HEK293 (cell line): ENCODE results near the gene ACSF2.

Experiments
- CTCF ChIA-PET: fragments of 350-600 bp; formaldehyde crosslinking; extraction: SDS; loops from one replicate; lab custom pipeline; 2021; ENCODE audit warnings: antibody characterized with exemption; lab: Yijun Ruan, JAX
- POLR2A ChIA-PET: fragments of 300-600 bp; formaldehyde crosslinking; extraction: SDS; loops from one replicate; lab custom pipeline; 2020; ENCODE audit warnings: antibody characterized with exemption, inconsistent platforms; lab: Yijun Ruan, JAX
- H3K27ac ChIP-seq: fragments of 200-500 bp; sonication (Bioruptor generic); 2 replicates; pipeline ENCODE4 v1.5.1; 2014; ENCODE audit warnings: low read depth, low read length, control low read depth, inconsistent platforms; ENCODE audit errors: extremely low read depth
- H3K36me3 ChIP-seq, 2 experiments: fragments of 200-500 bp in 1 of 2; sonication (Bioruptor generic) in 1 of 2; 1 replicate in 1 of 2; 2 replicates in 1 of 2; pipeline ENCODE4 v1.5.1; 2014 to 2017; ENCODE audit warnings: inconsistent platforms in 2 of 2, low read length in 2 of 2; ENCODE audit not compliant: control insufficient read depth in 2 of 2, insufficient read depth in 1 of 2
- H3K4me1 ChIP-seq: fragments of 200-500 bp; sonication (Bioruptor generic); 2 replicates; pipeline ENCODE4 v1.5.1; 2014; ENCODE audit warnings: mild to moderate bottlenecking, low read length, inconsistent platforms; ENCODE audit not compliant: control insufficient read depth, insufficient read depth
- H3K4me3 ChIP-seq: 2 replicates; pipeline ENCODE4 v1.5.1; 2011; ENCODE audit warnings: low read depth, mild to moderate bottlenecking, control low read depth, low read length, moderate library complexity
- H3K9me3 ChIP-seq: fragments of 200-500 bp; sonication (Bioruptor generic); 2 replicates; pipeline ENCODE4 v1.5.1; 2014; ENCODE audit warnings: low read depth, low read length, inconsistent platforms; ENCODE audit not compliant: control insufficient read depth, insufficient read depth
- FEZF1 ChIP-seq: fragments of 450-650 bp; formaldehyde crosslinking; IDR thresholded peaks from 2 replicates; pipeline ENCODE4 v1.5.1; 2016; ENCODE audit warnings: missing biosample characterization, missing genetic modification characterization
- KLF9 ChIP-seq: fragments of 450-650 bp; formaldehyde crosslinking; IDR thresholded peaks from 2 replicates; pipeline ENCODE4 v1.5.1; 2016; ENCODE audit warnings: missing biosample characterization, missing genetic modification characterization, low read depth
- ZBTB21 ChIP-seq: fragments of 450-650 bp; formaldehyde crosslinking; IDR thresholded peaks from 2 replicates; pipeline ENCODE4 v1.5.1; 2017; ENCODE audit warnings: missing biosample characterization, missing genetic modification characterization
- ZBTB7A ChIP-seq: fragments of 450-650 bp; formaldehyde crosslinking; IDR thresholded peaks from 2 replicates; pipeline ENCODE4 v1.5.1; 2016; ENCODE audit warnings: low read depth, missing biosample characterization, missing genetic modification characterization
- ZFHX2 ChIP-seq: fragments of 450-650 bp; formaldehyde crosslinking; conservative IDR thresholded peaks from 2 replicates; pipeline ENCODE4 v1.5.1; 2016; ENCODE audit warnings: missing biosample characterization, missing genetic modification characterization
- ZFP3 ChIP-seq: fragments of 450-650 bp; formaldehyde crosslinking; IDR thresholded peaks from 2 replicates; pipeline ENCODE4 v1.5.1; 2016; ENCODE audit warnings: low read depth, missing biosample characterization, missing genetic modification characterization
- ZFP37 ChIP-seq: fragments of 450-650 bp; formaldehyde crosslinking; IDR thresholded peaks from 2 replicates; pipeline ENCODE4 v1.5.1; 2016; ENCODE audit warnings: missing biosample characterization, missing genetic modification characterization
- ZFP69B ChIP-seq: fragments of 450-650 bp; formaldehyde crosslinking; IDR thresholded peaks from 2 replicates; pipeline ENCODE4 v1.5.1; 2016; ENCODE audit warnings: missing biosample characterization, missing genetic modification characterization
- ZIC2 ChIP-seq: fragments of 450-650 bp; formaldehyde crosslinking; IDR thresholded peaks from 2 replicates; pipeline ENCODE4 v1.5.1; 2016; ENCODE audit warnings: missing biosample characterization, missing genetic modification characterization
- ZNF133 ChIP-seq: fragments of 450-650 bp; formaldehyde crosslinking; IDR thresholded peaks from 2 replicates; pipeline ENCODE4 v1.5.1; 2016; ENCODE audit warnings: missing biosample characterization, missing genetic modification characterization
- ZNF138 ChIP-seq: fragments of 450-650 bp; formaldehyde crosslinking; IDR thresholded peaks from 2 replicates; pipeline ENCODE4 v1.5.1; 2016; ENCODE audit warnings: missing biosample characterization, missing genetic modification characterization, borderline replicate concordance
- ZNF140 ChIP-seq: fragments of 450-650 bp; formaldehyde crosslinking; IDR thresholded peaks from 2 replicates; pipeline ENCODE4 v1.5.1; 2016; ENCODE audit warnings: missing biosample characterization, missing genetic modification characterization
- ZNF169 ChIP-seq: fragments of 450-650 bp; formaldehyde crosslinking; IDR thresholded peaks from 2 replicates; pipeline ENCODE4 v1.5.1; 2016; ENCODE audit warnings: missing biosample characterization, missing genetic modification characterization
- ZNF214 ChIP-seq: fragments of 450-650 bp; formaldehyde crosslinking; IDR thresholded peaks from 2 replicates; pipeline ENCODE4 v1.5.1; 2017; ENCODE audit warnings: missing biosample characterization, mild to moderate bottlenecking, missing genetic modification characterization, borderline replicate concordance
- ZNF221 ChIP-seq: fragments of 450-650 bp; formaldehyde crosslinking; IDR thresholded peaks from 2 replicates; pipeline ENCODE4 v1.5.1; 2017; ENCODE audit warnings: missing biosample characterization, missing genetic modification characterization, borderline replicate concordance
- ZNF274 ChIP-seq, 2 experiments: fragments of 200-500 bp in 1 of 2; fragments of 450-650 bp in 1 of 2; sonication (Bioruptor generic) in 1 of 2; formaldehyde crosslinking in 1 of 2; IDR thresholded peaks; 2 replicates each; pipeline versions ENCODE4 v1.5.1 to v1.6.1; 2014 to 2016; ENCODE audit warnings: borderline replicate concordance in 1 of 2, inconsistent platforms in 1 of 2, low read length in 1 of 2, missing biosample characterization in 1 of 2, missing genetic modification characterization in 1 of 2
- ZNF354C ChIP-seq: fragments of 450-650 bp; formaldehyde crosslinking; IDR thresholded peaks from 2 replicates; pipeline ENCODE4 v1.5.1; 2016; ENCODE audit warnings: missing biosample characterization, missing genetic modification characterization, low read depth, borderline replicate concordance
- ZNF366 ChIP-seq: fragments of 450-650 bp; formaldehyde crosslinking; conservative IDR thresholded peaks from 2 replicates; pipeline ENCODE4 v1.5.1; 2016; ENCODE audit warnings: missing biosample characterization, missing genetic modification characterization
- ZNF391 ChIP-seq: fragments of 450-650 bp; formaldehyde crosslinking; IDR thresholded peaks from 2 replicates; pipeline ENCODE4 v1.5.1; 2016; ENCODE audit warnings: low read depth, missing biosample characterization, missing genetic modification characterization, borderline replicate concordance
- ZNF530 ChIP-seq: fragments of 450-650 bp; formaldehyde crosslinking; IDR thresholded peaks from 2 replicates; pipeline ENCODE4 v1.5.1; 2016; ENCODE audit warnings: low read depth, missing biosample characterization, missing genetic modification characterization
- ZNF544 ChIP-seq: fragments of 450-650 bp; formaldehyde crosslinking; IDR thresholded peaks from 2 replicates; pipeline ENCODE4 v1.5.0; 2017; ENCODE audit warnings: missing biosample characterization, missing genetic modification characterization
- ZNF561 ChIP-seq: fragments of 450-650 bp; IDR thresholded peaks from 2 replicates; pipeline ENCODE4 v1.5.1; 2018; ENCODE audit warnings: missing biosample characterization, missing genetic modification characterization, borderline replicate concordance
- ZNF600 ChIP-seq: fragments of 450-650 bp; formaldehyde crosslinking; IDR thresholded peaks from 2 replicates; pipeline ENCODE4 v1.5.1; 2016; ENCODE audit warnings: missing biosample characterization, missing genetic modification characterization
- ZNF610 ChIP-seq: fragments of 450-650 bp; formaldehyde crosslinking; IDR thresholded peaks from 2 replicates; pipeline ENCODE4 v1.5.1; 2016; ENCODE audit warnings: missing biosample characterization, missing genetic modification characterization, borderline replicate concordance
- ZNF623 ChIP-seq: fragments of 450-650 bp; formaldehyde crosslinking; IDR thresholded peaks from 2 replicates; pipeline ENCODE4 v1.5.1; 2016; ENCODE audit warnings: missing biosample characterization, missing genetic modification characterization
- ZNF701 ChIP-seq: fragments of 450-650 bp; formaldehyde crosslinking; IDR thresholded peaks from 2 replicates; pipeline ENCODE4 v1.5.1; 2016; ENCODE audit warnings: missing biosample characterization, missing genetic modification characterization
- ZXDB ChIP-seq: fragments of 450-650 bp; formaldehyde crosslinking; IDR thresholded peaks from 2 replicates; pipeline ENCODE4 v1.5.1; 2016; ENCODE audit warnings: missing biosample characterization, missing genetic modification characterization
- TF ChIP-seq, protein P1 (sequence below): fragments of 450-650 bp; formaldehyde crosslinking; IDR thresholded peaks from 2 replicates; pipeline ENCODE4 v1.5.1; 2016; ENCODE audit warnings: missing biosample characterization, missing genetic modification characterization
- TF ChIP-seq, protein P2 (sequence below): IDR thresholded peaks from 2 replicates; pipeline ENCODE4 v1.6.1; 2011; ENCODE audit warnings: mild to moderate bottlenecking, low read depth, low read length, borderline replicate concordance
- TF ChIP-seq, protein P3 (sequence below): fragments of 450-650 bp; formaldehyde crosslinking; IDR thresholded peaks from 2 replicates; pipeline ENCODE4 v1.5.1; 2016; ENCODE audit warnings: missing biosample characterization, missing genetic modification characterization

ACSF2 gene

DNA sequence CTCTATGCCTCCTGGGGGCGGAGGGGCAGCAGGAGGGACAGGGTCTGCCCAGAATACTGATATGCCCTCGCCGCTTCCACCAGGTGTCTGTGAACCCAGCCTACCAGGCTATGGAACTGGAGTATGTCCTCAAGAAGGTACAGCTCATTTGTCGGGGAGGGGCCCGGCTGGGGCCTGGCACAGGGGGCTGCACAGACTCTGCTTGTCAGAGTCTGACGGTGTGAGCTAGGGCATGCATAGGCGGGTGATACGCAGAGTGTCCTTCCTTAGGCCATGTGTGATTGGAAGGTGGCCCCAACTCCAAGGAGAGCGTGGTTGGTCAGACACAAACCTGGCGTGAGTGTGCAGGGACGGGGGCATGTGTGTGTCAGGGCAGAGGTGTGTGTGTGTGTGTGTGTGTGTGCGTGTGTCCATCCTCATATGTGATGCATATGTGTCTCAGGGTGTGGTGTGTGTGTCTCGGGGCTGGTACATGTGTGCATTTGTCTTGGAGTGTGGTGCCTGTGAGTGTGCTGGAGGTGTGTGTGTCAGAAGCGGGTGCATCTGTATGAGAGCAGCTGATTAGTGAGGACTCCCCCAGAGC is 35.6 kb downstream of the ACSF2 start:
- H3K27ac ChIP-seq = no peak overlapping the region
- no peak for TF ChIP-seq ZNF610 (tag by site-specific recombination)
- no peak for TF ChIP-seq ZFP37
- no peak for TF ChIP-seq ZNF623
- TF ChIP-seq ZNF600 = peak; percentile 58; the same call in 1 of the 2 replicates
- no peak for TF ChIP-seq ZBTB21 (tag by site-specific recombination)
- TF ChIP-seq ZNF138 = no peak
- no peak for TF ChIP-seq ZFP69B (tag by site-specific recombination)
- no peak for TF ChIP-seq ZNF133 (tag by site-specific recombination)
- TF ChIP-seq, protein P1, sequence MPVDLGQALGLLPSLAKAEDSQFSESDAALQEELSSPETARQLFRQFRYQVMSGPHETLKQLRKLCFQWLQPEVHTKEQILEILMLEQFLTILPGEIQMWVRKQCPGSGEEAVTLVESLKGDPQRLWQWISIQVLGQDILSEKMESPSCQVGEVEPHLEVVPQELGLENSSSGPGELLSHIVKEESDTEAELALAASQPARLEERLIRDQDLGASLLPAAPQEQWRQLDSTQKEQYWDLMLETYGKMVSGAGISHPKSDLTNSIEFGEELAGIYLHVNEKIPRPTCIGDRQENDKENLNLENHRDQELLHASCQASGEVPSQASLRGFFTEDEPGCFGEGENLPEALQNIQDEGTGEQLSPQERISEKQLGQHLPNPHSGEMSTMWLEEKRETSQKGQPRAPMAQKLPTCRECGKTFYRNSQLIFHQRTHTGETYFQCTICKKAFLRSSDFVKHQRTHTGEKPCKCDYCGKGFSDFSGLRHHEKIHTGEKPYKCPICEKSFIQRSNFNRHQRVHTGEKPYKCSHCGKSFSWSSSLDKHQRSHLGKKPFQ (tag by site-specific recombination) = no peak
- TF ChIP-seq ZBTB7A (tag by site-specific recombination) = 0 out of 2 replicates have a peak, but pooled peaks have one; percentile 31
- TF ChIP-seq ZNF366 (tag by site-specific recombination) = no peak
- no peak for TF ChIP-seq ZNF530 (tag by site-specific recombination)
- no peak for TF ChIP-seq ZNF391 (tag by site-specific recombination)
- TF ChIP-seq ZFP3 = no peak
- peaks cover 17% of the 10 kb centered on the region for H3K4me1 ChIP-seq
- H3K36me3 ChIP-seq = peaks cover 0 to 37% of the 10 kb centered on the region in 2 experiments; a peak in 1 of 3 replicates
- ChIA-PET CTCF (interaction anchor here (5.1 kb wide), 1 partner anchor 17 kb away, joined by 29 read pairs; the partner anchor contains the start of gene RSAD1), POLR2A (no interaction called here)
- H3K4me3 ChIP-seq = no peak overlapping the region
- H3K9me3 ChIP-seq = no peaks in the 10 kb centered on the region

DNA sequence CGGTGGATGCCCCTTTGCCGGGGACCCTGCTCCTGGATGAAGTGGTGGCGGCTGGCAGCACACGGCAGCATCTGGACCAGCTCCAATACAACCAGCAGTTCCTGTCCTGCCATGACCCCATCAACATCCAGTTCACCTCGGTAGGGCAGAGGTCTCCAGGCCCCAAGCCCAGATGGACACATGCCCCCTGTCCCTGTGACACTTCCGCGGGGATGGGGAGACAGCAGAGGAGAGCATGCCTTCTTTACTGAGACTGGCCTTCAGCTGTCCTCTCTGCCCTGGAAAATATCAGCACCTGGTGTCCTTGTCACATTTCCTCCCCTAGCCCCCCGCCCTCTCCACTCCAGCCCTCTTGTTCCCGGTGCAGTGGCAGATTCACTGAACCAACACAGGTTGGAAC is 36.4 kb downstream of the ACSF2 start:
- ChIA-PET POLR2A (no interaction called here), CTCF (no interaction called here)
- no peaks in the 10 kb centered on the region for H3K9me3 ChIP-seq
- TF ChIP-seq KLF9 (tag by site-specific recombination) (no peak), FEZF1 (tag by site-specific recombination) (no peak), ZNF354C (tag by site-specific recombination) (no peak), ZNF214 (no peak), ZNF169 (no peak), ZNF544 (tag by site-specific recombination) (no peak), ZNF561 (tag by site-specific recombination) (no peak), ZNF274 (IDR thresholded peaks at IDR 0.05; ENCODE audit: low read length) (no peak), ZNF274 (tag by site-specific recombination; IDR thresholded peaks at IDR 0.05; ENCODE audit: borderline replicate concordance) (no peak), ZFHX2 (tag by site-specific recombination) (no peak), ZNF221 (no peak), ZIC2 (tag by site-specific recombination) (no peak), ZNF133 (tag by site-specific recombination) (no peak), ZNF701 (tag by site-specific recombination) (no peak), ZXDB (no peak), ZNF140 (tag by site-specific recombination) (no peak)
- TF ChIP-seq, protein P2, sequence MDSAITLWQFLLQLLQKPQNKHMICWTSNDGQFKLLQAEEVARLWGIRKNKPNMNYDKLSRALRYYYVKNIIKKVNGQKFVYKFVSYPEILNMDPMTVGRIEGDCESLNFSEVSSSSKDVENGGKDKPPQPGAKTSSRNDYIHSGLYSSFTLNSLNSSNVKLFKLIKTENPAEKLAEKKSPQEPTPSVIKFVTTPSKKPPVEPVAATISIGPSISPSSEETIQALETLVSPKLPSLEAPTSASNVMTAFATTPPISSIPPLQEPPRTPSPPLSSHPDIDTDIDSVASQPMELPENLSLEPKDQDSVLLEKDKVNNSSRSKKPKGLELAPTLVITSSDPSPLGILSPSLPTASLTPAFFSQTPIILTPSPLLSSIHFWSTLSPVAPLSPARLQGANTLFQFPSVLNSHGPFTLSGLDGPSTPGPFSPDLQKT = no peak
- TF ChIP-seq, protein P3, sequence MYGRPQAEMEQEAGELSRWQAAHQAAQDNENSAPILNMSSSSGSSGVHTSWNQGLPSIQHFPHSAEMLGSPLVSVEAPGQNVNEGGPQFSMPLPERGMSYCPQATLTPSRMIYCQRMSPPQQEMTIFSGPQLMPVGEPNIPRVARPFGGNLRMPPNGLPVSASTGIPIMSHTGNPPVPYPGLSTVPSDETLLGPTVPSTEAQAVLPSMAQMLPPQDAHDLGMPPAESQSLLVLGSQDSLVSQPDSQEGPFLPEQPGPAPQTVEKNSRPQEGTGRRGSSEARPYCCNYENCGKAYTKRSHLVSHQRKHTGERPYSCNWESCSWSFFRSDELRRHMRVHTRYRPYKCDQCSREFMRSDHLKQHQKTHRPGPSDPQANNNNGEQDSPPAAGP (tag by site-specific recombination) = no peak
- H3K36me3 ChIP-seq = peaks cover 0 to 37% of the 10 kb centered on the region in 2 experiments; a peak in 1 of 3 replicates
- peaks cover 17% of the 10 kb centered on the region for H3K4me1 ChIP-seq
- no peak overlapping the region for H3K4me3 ChIP-seq
- no peak overlapping the region for H3K27ac ChIP-seq
